ENCODE data around the gene ITPRIPL1.

DNA sequence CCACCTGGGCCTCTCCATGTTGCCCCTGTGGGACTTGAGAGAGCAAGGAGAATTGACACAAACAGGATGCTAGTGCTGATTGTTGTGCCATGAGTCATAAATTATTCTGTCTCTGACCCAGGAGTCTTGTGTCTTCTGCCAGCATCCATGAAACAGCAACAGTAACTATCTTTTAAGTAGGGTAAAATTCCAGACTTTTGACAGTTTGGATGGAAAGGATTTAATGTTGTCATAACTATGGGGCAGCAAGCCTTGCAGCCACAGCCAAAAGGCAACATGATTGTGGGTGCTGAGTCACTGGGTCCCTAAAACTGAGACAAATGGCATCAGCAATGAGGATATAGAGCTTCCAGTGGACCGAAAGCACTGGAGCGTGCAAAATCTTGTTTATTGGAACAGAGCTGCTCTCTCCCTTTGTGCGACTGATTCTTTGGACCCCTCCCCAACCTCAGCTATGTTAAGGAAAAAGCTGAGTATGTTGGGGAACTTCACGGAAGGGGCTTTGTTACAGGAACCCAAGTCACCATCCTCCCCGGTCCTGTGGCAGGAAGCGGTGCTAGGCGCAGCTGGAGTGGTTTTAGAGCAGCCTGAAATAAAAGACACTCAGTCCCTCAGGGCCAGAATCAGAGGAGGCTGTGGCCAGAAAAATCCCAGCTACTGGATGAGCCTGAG is 9.6 kb upstream of the ITPRIPL1 start:
- TF ChIP-seq, protein P1, sequence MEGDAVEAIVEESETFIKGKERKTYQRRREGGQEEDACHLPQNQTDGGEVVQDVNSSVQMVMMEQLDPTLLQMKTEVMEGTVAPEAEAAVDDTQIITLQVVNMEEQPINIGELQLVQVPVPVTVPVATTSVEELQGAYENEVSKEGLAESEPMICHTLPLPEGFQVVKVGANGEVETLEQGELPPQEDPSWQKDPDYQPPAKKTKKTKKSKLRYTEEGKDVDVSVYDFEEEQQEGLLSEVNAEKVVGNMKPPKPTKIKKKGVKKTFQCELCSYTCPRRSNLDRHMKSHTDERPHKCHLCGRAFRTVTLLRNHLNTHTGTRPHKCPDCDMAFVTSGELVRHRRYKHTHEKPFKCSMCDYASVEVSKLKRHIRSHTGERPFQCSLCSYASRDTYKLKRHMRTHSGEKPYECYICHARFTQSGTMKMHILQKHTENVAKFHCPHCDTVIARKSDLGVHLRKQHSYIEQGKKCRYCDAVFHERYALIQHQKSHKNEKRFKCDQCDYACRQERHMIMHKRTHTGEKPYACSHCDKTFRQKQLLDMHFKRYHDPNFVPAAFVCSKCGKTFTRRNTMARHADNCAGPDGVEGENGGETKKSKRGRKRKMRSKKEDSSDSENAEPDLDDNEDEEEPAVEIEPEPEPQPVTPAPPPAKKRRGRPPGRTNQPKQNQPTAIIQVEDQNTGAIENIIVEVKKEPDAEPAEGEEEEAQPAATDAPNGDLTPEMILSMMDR (conservative IDR thresholded peaks at IDR 0.05; ENCODE audit: low read length): no peak
- no peak for TF ChIP-seq EZH2phosphoT487 (IDR thresholded peaks at IDR 0.05; ENCODE audit: borderline replicate concordance, low read depth, low read length)
